ENCODE measurements around the gene STRN4. TPM values are rescaled to one million over a fixed set of nuclear protein-coding genes. Genes with fewer than 3 reads are reported as not detected.
"Not testable (repeated sequence)": the region's sequence is repeated elsewhere in the genome, so short reads cannot be mapped to it uniquely, and the experiment has no call there.

Gene STRN4
- total and polyA plus RNA-seq, 2 donors (not counting 1 experiment from before 2014, with no cell fraction given), result 111 to 112 TPM

DNA sequence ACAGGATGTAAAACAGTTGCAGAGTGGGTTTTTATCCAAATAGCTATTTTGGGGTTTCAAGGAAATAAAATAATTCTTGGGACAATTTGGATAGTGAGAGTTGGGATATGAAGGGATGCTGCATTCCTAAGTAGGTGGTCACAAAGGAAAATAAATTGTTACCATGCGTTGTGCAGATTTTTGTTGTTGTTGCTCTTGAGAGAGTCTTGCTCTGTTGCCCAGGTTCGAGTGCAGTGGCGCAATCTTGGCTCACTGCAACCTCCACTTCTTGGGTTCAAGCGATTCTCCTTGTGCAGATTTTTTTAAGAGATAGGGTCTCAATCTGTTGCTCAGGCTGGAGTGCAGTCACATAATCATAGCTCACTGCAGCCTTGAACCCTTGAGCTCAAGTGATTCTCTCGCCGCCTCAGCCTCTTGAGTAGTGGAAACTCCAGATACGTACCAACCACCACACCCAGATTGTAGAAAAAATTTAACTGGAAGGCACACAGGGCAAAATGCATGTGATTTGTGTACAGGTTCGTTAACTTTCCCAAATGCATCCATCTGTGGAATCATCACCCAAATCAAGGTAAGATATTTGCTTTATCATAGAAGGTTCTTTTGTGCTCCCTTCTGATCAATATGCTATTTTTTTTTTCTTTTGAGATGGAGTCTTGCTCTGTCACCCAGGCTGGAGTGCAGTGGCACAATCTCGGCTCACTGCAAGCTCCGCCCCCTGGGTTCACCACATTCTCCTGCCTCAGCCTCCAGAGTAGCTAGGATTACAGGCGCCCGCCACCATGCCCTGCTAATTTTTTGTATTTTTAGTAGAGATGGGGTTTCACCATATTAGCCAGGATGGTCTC is 26.1 kb upstream of the STRN4 start:
- H2AFZ ChIP-seq (ENCODE audit: insufficient read depth, low read depth, low read length, poor library complexity, severe bottlenecking), result no peak overlapping the region
- H3K4me3 ChIP-seq (ENCODE audit: control extremely low read depth in 1 of 5, extremely low read depth in 1 of 5, insufficient read depth in 1 of 5, low read depth in 2 of 5, low read length in 4 of 5), result no peak overlapping the region
- no peak overlapping the region for H3K4me2 ChIP-seq (replicated peaks; ENCODE audit: low read depth, low read length, poor library complexity, severe bottlenecking)
- Mint-ChIP-seq H3K4me1 (no peaks in the 10 kb centered on the region), H3K4me3 (no peak overlapping the region), H3K27ac (no peak overlapping the region), H3K9me3 (ENCODE audit: insufficient read depth) (no peaks in the 10 kb centered on the region), H3K27me3 (no peaks in the 10 kb centered on the region)
- H3K4me1 ChIP-seq (ENCODE audit: control insufficient read depth in 2 of 2, insufficient read depth in 2 of 2, low read length in 2 of 2), result no peaks in the 10 kb centered on the region
- intact Hi-C loops (cut with micrococcal nuclease), result no loop called here
- DNase-seq (no peak), ATAC-seq (ENCODE audit: low read depth) (no peak)
- ChIA-PET CTCF (interaction anchor here (1.8 kb wide), 1 partner anchor 68 kb away, joined by 6 read pairs; no protein-coding TSS in a partner anchor), POLR2A (no interaction called here)
- no peak overlapping the region for H3K27ac ChIP-seq (ENCODE audit: low read length in 2 of 2)
- no peaks in the 10 kb centered on the region for H4K20me1 ChIP-seq (ENCODE audit: control insufficient read depth, insufficient read depth, low read length, poor library complexity, severe bottlenecking)
- H3K36me3 ChIP-seq (replicated peaks in 1 of 2; ENCODE audit: control extremely low read depth in 1 of 2, control insufficient read depth in 1 of 2, extremely low read depth in 1 of 2, insufficient read depth in 2 of 2, low read length in 1 of 2), result peaks cover 0 to 26% of the 10 kb centered on the region in 2 experiments
- TF ChIP-seq, protein P1, sequence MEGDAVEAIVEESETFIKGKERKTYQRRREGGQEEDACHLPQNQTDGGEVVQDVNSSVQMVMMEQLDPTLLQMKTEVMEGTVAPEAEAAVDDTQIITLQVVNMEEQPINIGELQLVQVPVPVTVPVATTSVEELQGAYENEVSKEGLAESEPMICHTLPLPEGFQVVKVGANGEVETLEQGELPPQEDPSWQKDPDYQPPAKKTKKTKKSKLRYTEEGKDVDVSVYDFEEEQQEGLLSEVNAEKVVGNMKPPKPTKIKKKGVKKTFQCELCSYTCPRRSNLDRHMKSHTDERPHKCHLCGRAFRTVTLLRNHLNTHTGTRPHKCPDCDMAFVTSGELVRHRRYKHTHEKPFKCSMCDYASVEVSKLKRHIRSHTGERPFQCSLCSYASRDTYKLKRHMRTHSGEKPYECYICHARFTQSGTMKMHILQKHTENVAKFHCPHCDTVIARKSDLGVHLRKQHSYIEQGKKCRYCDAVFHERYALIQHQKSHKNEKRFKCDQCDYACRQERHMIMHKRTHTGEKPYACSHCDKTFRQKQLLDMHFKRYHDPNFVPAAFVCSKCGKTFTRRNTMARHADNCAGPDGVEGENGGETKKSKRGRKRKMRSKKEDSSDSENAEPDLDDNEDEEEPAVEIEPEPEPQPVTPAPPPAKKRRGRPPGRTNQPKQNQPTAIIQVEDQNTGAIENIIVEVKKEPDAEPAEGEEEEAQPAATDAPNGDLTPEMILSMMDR (IDR thresholded peaks at IDR 0.05), result no peak
- TF ChIP-seq EZH2 (IDR thresholded peaks at IDR 0.05; ENCODE audit: borderline replicate concordance, insufficient read depth, low read depth, low read length, poor library complexity, severe bottlenecking), result no peak
- H3K27me3 ChIP-seq (replicated peaks in 1 of 4; ENCODE audit: control extremely low read depth in 1 of 4, control insufficient read depth in 3 of 4, insufficient read depth in 4 of 4, low read length in 3 of 4), result no peaks in the 10 kb centered on the region
- no peaks in the 10 kb centered on the region for H3K9me3 ChIP-seq (ENCODE audit: control extremely low read depth in 1 of 3, control insufficient read depth in 2 of 3, insufficient read depth in 1 of 3, low read length in 2 of 3)
- no peak overlapping the region for H3K9ac ChIP-seq (ENCODE audit: low read length)
- 98% methylated on average over 6 of the region's 12 CpGs for WGBS (ENCODE audit: insufficient coverage)
- H3K79me2 ChIP-seq (ENCODE audit: control insufficient read depth, insufficient read depth, low read length), result no peaks in the 10 kb centered on the region

DNA sequence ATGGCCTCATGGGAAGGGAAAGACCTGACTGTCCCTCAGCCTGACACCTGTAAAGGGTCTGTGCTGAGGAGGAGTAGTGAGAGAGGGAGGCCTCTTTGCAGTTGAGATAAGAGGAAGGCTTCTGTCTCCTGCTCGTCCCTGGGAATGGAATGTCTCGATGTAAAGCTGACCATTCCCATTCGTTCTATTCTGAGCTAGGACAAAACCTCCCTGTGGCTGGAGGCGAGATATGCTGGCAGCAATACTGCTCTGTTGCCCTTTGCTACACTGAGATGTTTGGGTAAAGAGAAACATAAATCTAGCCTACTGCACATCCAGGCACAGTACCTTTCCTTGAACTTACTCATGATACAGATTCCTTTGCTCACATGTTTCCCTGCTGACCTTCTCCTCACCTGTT is 22.5 kb upstream of the STRN4 start:
- H3K4me1 Mint-ChIP-seq, H3K27me3 Mint-ChIP-seq: not testable (repeated sequence)

More for the DNA sequence above, 22.5 kb upstream of the STRN4 start:
- H4K20me1 ChIP-seq (ENCODE audit: control insufficient read depth, insufficient read depth, low read length, poor library complexity, severe bottlenecking); H3K27ac Mint-ChIP-seq; H3K27me3 ChIP-seq (replicated peaks in 1 of 4; ENCODE audit: control extremely low read depth in 1 of 4, control insufficient read depth in 3 of 4, insufficient read depth in 4 of 4, low read length in 3 of 4); H3K27ac ChIP-seq (ENCODE audit: low read length in 2 of 2); POLR2A ChIA-PET; H3K9me3 ChIP-seq (ENCODE audit: control extremely low read depth in 1 of 3, control insufficient read depth in 2 of 3, insufficient read depth in 1 of 3, low read length in 2 of 3); intact Hi-C loops (cut with micrococcal nuclease); H3K4me3 Mint-ChIP-seq; H3K36me3 ChIP-seq (replicated peaks in 1 of 2; ENCODE audit: control extremely low read depth in 1 of 2, control insufficient read depth in 1 of 2, extremely low read depth in 1 of 2, insufficient read depth in 2 of 2, low read length in 1 of 2); H3K4me1 ChIP-seq (ENCODE audit: control insufficient read depth in 2 of 2, insufficient read depth in 2 of 2, low read length in 2 of 2); DNase-seq; H3K4me3 ChIP-seq (ENCODE audit: control extremely low read depth in 1 of 5, extremely low read depth in 1 of 5, insufficient read depth in 1 of 5, low read depth in 2 of 5, low read length in 4 of 5); H2AFZ ChIP-seq (ENCODE audit: insufficient read depth, low read depth, low read length, poor library complexity, severe bottlenecking); H3K4me2 ChIP-seq (replicated peaks; ENCODE audit: low read depth, low read length, poor library complexity, severe bottlenecking); H3K9me3 Mint-ChIP-seq (ENCODE audit: insufficient read depth); H3K9ac ChIP-seq (ENCODE audit: low read length); H3K79me2 ChIP-seq (ENCODE audit: control insufficient read depth, insufficient read depth, low read length); ATAC-seq (ENCODE audit: low read depth): not testable (repeated sequence)
- CTCF ChIA-PET, result interaction anchor here (0.7 to 1.3 kb wide), 4 partner anchors 24 to 103 kb away, joined by 3 to 4 read pairs (median 3); no protein-coding TSS in a partner anchor
- WGBS (ENCODE audit: insufficient coverage), result 81% methylated on average over 3 of the region's 4 CpGs
